Measurements from ENCODE around the gene CBFA2T2.

Gene CBFA2T2

DNA sequence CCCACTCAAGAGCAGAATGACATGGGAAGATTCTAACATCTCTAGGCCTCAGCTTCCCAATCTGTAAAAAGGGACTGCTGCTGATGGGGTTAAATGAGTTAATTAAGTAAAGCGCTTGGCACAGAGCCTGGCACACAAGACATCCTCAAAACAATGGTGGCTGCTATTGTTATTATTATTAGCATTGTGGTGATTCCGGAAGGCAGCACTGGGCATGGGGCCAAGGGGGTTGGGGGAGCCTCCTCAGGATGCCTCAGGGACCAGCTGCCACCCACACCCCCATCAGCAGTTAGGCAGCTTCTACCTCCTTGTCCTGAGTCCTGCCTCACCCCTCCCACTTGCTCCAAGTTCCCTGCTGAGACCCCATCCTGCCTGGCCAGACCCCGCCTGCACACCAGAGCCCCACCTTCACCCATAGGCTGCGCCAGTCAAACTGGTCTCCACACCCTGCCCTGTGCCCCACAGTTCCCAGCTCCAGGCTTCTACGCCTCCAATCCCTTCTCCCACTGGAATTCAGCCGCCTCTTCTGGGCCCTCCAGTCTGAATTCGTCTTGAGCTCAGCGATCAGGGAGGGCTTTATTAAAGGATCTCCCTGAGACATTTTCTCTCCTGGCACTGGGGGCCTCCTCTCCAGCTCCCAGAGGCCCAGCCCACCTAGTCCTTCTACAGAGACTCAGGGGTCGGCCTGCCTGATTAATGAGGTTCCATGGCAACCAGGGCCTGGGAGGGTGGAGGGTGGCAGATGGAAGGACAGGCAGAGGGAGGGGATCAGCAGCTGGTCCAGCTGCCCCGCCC is 194.8 kb downstream of the CBFA2T2 start:
- Histone ChIP-seq H3K4me1 (ENCODE audit: control insufficient read depth, insufficient read depth, low read length) (peaks cover 52% of the 10 kb centered on the region), H3K9ac (ENCODE audit: low read length) (peak overlapping the region; percentile 76), H3K36me3 (ENCODE audit: control insufficient read depth, insufficient read depth, low read length, severe bottlenecking) (no peaks in the 10 kb centered on the region), H3K9me3 (ENCODE audit: control insufficient read depth, low read length) (no peaks in the 10 kb centered on the region), H3K27me3 (replicated peaks; ENCODE audit: control insufficient read depth, insufficient read depth, low read length) (no peaks in the 10 kb centered on the region), H3K4me3 (ENCODE audit: low read length) (peak overlapping the region; percentile 78)
- DNase-seq (ENCODE audit: low read depth): no peak

DNA sequence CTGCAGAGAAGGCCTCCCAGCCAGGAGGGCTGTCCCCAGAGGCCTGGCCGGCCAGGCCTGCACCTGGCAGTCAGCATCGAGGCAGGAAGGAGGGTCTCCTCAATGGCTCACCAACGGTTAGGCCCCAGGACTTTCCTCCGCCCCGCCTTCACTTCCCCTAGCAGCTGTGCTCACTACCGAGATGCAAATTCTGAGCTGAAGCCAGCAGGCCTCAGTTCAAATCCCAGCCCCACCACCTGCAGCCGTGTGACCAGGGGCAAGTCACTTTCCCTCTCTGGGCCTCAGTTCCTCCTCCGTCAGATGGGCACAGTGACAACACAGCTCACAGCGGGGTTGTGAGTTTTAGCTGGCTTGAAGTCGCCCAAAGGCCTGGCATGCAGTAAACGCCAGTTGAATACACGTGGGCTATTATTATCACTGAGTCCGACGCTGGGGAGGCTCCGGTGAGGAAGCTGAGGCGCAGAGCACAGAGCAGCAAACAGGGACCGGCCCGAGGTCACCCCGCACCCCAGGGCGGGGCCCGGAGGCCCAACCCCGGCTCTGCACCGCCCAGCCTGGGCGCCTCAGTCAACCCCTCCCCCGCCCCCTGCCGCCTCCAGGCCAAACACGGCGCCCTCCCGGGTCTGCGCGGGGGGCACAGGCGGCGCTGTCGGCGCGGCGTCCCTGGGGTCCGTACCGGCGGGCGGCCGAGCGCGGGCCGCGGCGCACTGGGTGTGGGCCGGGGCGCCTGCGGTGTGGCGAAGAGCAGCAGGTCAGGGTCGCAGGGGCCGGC is 195.6 kb downstream of the CBFA2T2 start:
- Histone ChIP-seq H3K9ac (ENCODE audit: low read length) (peak overlapping the region; percentile 76), H3K9me3 (ENCODE audit: control insufficient read depth, low read length) (no peaks in the 10 kb centered on the region), H3K27me3 (replicated peaks; ENCODE audit: control insufficient read depth, insufficient read depth, low read length) (no peaks in the 10 kb centered on the region), H3K36me3 (ENCODE audit: control insufficient read depth, insufficient read depth, low read length, severe bottlenecking) (no peaks in the 10 kb centered on the region), H3K4me1 (ENCODE audit: control insufficient read depth, insufficient read depth, low read length) (peaks cover 51% of the 10 kb centered on the region), H3K4me3 (ENCODE audit: low read length) (peak overlapping the region; percentile 78)
- peak; percentile 38 for DNase-seq (ENCODE audit: low read depth)

DNA sequence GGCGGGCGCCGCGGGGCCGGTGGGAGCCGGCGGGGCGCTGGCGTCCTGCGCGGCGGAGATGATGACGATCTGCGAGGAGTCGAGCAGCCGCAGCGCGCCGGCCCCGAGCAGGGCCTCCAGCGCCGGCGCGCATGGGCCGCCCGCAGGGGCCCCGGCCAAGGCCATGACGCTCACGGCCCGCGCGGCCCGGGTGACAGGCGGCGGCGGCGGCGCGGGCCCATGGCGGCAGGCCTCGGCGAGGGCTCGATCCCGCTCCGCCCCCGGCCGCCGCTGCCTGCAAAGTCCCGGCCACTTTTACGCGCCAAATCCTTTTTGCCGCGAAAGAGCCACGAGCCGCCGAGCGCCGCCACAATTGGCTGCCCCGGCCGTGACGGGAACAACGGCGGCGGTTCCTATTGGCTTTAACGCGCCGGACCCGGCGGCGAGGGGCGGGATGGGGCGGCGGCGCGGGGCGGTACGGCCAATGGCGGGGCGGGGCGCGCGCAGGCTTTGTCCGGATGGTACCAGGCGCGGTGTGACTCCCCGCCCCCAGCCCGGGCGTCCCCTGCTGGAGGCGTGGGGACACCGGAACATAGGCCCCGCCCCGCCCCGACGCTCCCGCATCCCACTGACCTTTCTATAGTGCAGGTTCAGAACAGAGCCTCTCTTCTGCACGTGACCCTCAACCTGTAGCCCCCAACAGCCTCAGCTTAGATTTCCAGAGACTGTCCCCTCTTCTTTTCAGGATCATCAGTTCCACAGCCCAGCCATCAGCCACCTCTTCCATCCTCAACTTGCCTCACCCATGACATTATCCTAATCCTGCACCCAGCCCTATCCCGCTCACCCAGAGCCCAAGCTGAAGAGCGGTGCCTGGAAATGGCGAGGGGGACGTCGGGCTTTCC is 196.4 kb downstream of the CBFA2T2 start, which contains the start of gene E2F1:
Gene E2F1, minus strand, starts transcription at position 286 of the 884 bp plus-strand sequence. Its CDS starts 121 bp downstream, at position 165.
- Histone ChIP-seq H3K9me3 (ENCODE audit: control insufficient read depth, low read length) (no peaks in the 10 kb centered on the region), H3K4me1 (ENCODE audit: control insufficient read depth, insufficient read depth, low read length) (peaks cover 43% of the 10 kb centered on the region), H3K27me3 (replicated peaks; ENCODE audit: control insufficient read depth, insufficient read depth, low read length) (no peaks in the 10 kb centered on the region), H3K9ac (ENCODE audit: low read length) (peak within 1 kb of the TSS; percentile 76), H3K4me3 (ENCODE audit: low read length) (peak within 1 kb of the TSS; percentile 78), H3K36me3 (ENCODE audit: control insufficient read depth, insufficient read depth, low read length, severe bottlenecking) (no peaks in the 10 kb centered on the region)
- DNase-seq (ENCODE audit: low read depth): peak; percentile 99

DNA sequence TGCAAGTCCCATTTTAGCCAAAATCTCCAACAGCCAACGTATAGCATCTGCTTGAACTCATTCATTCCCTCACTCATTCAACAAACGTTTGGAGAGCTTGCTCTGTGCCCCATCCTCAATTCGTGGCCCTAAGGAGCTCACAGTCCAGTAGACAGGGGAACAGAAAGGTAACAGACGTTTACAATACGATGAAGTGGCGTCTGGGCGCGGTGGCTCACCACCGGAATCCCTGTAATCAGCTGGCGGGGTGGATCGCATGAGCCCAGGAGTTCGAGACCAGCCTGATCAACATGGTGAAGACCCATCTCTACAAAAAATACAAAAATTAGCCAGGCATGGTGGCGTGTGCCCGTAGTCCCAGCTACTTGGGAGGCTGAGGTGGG is 197.1 kb downstream of the CBFA2T2 start:
- H3K36me3 ChIP-seq (ENCODE audit: control insufficient read depth, insufficient read depth, low read length, severe bottlenecking): no peaks in the 10 kb centered on the region
- no peaks in the 10 kb centered on the region for H3K27me3 ChIP-seq (replicated peaks; ENCODE audit: control insufficient read depth, insufficient read depth, low read length)
- no peak for DNase-seq (ENCODE audit: low read depth)
- H3K9me3 ChIP-seq (ENCODE audit: control insufficient read depth, low read length): no peaks in the 10 kb centered on the region
- H3K4me3 ChIP-seq (ENCODE audit: low read length): peak overlapping the region; percentile 76
- H3K4me1 ChIP-seq (ENCODE audit: control insufficient read depth, insufficient read depth, low read length): peaks cover 42% of the 10 kb centered on the region
- peak overlapping the region; percentile 55 for H3K9ac ChIP-seq (ENCODE audit: low read length)

DNA sequence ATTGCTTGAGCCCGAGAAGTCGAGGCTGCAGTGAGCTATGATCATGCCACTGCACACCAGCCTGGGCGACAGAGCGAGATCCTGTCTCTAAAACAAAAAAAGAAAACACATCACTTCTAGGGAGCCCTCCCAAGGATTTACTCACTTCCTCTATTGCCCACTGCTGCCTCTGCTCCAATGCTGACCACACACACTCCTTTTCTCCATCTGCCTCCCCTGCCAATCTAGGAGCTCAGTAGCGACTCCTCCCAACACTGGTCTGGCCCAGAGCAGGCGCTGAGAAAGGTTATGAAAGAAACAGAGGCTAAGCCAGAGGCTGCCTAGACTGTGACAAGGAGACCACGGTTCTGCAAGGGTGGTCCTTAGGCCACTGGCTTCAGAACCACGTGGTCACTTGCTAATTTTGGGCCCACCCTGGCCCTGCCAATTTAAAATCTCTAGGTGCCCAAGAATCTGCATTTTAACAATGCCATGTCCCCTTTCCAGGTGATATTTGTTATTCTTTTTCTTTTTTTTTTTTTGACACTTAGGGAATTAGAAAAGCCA is 197.5 kb downstream of the CBFA2T2 start:
- DNase-seq (ENCODE audit: low read depth): no peak

DNA sequence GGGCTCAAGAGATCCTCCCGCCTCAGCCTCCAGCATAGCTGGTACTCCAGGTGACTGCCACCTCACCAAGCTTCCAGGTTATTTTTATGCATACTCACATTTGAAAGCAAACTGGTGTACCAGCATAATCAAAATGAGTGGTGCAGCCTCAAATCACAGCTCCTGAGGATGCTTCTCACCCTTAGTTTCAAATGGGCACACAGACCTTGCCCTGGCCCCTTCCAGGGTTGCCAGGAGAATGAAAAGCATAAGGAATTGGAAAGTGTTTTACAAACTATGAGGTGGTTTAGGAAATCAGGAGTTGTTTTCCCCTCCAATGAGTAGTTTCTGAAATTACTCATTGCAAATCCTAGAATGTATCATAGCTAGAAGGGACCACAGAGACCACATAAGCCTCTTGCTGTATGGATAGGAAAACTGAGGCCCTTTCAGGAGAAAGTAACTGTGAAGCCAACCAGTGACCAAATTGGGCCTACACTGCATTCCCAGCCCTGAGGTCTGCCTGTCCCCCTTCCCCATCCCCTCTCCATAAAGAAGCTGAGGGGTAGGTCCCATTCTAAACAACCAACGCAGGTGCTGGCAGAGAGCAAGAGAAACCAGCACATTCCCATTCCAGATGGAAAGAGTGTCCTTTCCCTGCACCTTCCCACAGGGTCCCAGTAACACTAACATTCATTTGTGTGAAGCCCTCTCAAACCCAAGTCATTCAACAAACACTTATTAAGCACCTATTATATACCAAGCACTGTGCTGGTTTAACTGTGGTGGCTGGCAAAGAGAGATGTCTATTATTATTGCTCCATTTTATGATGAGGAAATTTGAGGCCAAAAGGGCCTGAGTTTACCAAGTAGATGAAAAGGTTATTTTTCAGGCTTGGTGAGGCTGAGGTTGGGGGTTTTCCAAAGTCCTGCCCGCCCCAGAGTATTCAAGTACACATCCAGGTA is 198.4 kb downstream of the CBFA2T2 start:
- DNase-seq (ENCODE audit: low read depth): no peak
- H3K27me3 ChIP-seq (replicated peaks; ENCODE audit: control insufficient read depth, insufficient read depth, low read length): no peaks in the 10 kb centered on the region

More for the DNA sequence above, 197.5 kb downstream of the CBFA2T2 start:
- Histone ChIP-seq H3K27me3 (replicated peaks; ENCODE audit: control insufficient read depth, insufficient read depth, low read length) (no peaks in the 10 kb centered on the region), H3K4me3 (ENCODE audit: low read length) (no peak overlapping the region), H3K9ac (ENCODE audit: low read length) (no peak overlapping the region), H3K4me1 (ENCODE audit: control insufficient read depth, insufficient read depth, low read length) (peaks cover 42% of the 10 kb centered on the region), H3K9me3 (ENCODE audit: control insufficient read depth, low read length) (no peaks in the 10 kb centered on the region), H3K36me3 (ENCODE audit: control insufficient read depth, insufficient read depth, low read length, severe bottlenecking) (no peaks in the 10 kb centered on the region)

DNA sequence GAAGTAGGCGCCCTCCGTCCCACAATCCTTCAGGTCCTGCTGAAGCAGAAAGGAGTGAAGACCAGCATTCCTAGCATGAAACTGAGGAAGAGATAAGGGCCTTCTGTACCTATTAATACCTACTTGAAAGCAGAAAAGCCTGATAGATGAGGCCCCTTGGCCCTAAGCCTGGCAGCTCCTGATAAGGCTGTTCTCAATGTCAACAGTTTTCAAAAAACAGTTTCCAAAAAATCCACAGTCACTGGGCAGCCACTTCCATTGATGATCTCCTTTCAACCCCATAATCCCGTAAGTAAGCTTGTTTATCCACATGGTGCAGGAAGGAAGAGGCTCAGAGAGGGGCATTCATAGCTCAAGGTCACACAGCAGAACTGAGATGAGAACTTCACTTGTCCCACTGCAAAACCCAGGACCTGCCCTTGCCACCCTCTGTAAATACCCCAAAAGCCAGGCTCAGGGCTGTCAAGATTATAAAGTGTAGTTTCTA is 199.1 kb downstream of the CBFA2T2 start:
- H3K4me1 ChIP-seq (ENCODE audit: control insufficient read depth, insufficient read depth, low read length): peaks cover 42% of the 10 kb centered on the region
- no peak overlapping the region for H3K4me3 ChIP-seq (ENCODE audit: low read length)
- no peaks in the 10 kb centered on the region for H3K27me3 ChIP-seq (replicated peaks; ENCODE audit: control insufficient read depth, insufficient read depth, low read length)
- no peaks in the 10 kb centered on the region for H3K36me3 ChIP-seq (ENCODE audit: control insufficient read depth, insufficient read depth, low read length, severe bottlenecking)
- no peak overlapping the region for H3K9ac ChIP-seq (ENCODE audit: low read length)
- no peak for DNase-seq (ENCODE audit: low read depth)
- no peaks in the 10 kb centered on the region for H3K9me3 ChIP-seq (ENCODE audit: control insufficient read depth, low read length)

More for the DNA sequence above, 198.4 kb downstream of the CBFA2T2 start:
- Histone ChIP-seq H3K9me3 (ENCODE audit: control insufficient read depth, low read length) (no peaks in the 10 kb centered on the region), H3K4me1 (ENCODE audit: control insufficient read depth, insufficient read depth, low read length) (peaks cover 42% of the 10 kb centered on the region), H3K4me3 (ENCODE audit: low read length) (no peak overlapping the region), H3K36me3 (ENCODE audit: control insufficient read depth, insufficient read depth, low read length, severe bottlenecking) (no peaks in the 10 kb centered on the region), H3K9ac (ENCODE audit: low read length) (no peak overlapping the region)

DNA sequence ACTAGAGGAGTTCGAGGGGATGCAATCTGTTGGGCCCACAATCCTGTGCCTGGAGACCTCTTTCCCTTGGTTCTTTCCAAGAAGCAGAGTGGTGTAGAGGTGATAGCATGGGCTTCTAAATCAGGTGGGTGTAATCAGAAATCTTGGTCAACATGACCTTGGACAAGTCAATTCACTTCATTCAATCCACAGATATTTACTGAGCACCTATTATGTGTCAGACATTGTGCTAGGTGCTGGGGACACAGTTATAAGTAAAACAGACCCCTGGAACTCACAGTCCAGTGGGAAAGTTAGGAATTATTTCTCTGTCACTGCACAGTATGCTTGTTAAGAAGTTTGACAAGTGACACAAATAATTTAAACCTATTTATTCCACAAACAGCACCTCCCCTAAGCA is 199.6 kb downstream of the CBFA2T2 start:
- H3K4me1 ChIP-seq (ENCODE audit: control insufficient read depth, insufficient read depth, low read length): peaks cover 47% of the 10 kb centered on the region
- no peak overlapping the region for H3K9ac ChIP-seq (ENCODE audit: low read length)
- no peak overlapping the region for H3K4me3 ChIP-seq (ENCODE audit: low read length)
- no peaks in the 10 kb centered on the region for H3K36me3 ChIP-seq (ENCODE audit: control insufficient read depth, insufficient read depth, low read length, severe bottlenecking)
- H3K9me3 ChIP-seq (ENCODE audit: control insufficient read depth, low read length): no peaks in the 10 kb centered on the region
- DNase-seq (ENCODE audit: low read depth): no peak
- no peaks in the 10 kb centered on the region for H3K27me3 ChIP-seq (replicated peaks; ENCODE audit: control insufficient read depth, insufficient read depth, low read length)

DNA sequence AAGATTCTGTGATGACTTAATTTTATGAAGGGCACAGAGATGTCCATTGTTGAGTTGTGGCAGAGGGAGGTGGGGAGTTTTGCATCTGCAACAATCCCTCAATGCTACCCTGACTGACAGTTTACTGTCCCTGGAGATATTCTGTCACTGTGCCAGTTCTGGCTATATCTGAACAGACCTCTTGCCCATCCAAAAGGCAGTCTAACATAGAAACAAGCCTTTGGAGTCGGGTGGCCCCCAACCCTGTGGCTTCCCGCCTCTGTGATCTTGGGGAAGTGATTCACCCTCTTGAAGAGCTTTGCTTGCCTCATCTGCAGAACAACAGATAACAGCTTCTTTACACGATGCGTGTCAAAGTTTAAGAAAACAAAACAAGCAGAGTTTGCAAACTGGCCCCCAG is 200.1 kb downstream of the CBFA2T2 start:
- no peak overlapping the region for H3K4me3 ChIP-seq (ENCODE audit: low read length)
- DNase-seq (ENCODE audit: low read depth): no peak
- no peaks in the 10 kb centered on the region for H3K36me3 ChIP-seq (ENCODE audit: control insufficient read depth, insufficient read depth, low read length, severe bottlenecking)
- no peak overlapping the region for H3K9ac ChIP-seq (ENCODE audit: low read length)
- peaks cover 44% of the 10 kb centered on the region for H3K4me1 ChIP-seq (ENCODE audit: control insufficient read depth, insufficient read depth, low read length)
- no peaks in the 10 kb centered on the region for H3K9me3 ChIP-seq (ENCODE audit: control insufficient read depth, low read length)
- H3K27me3 ChIP-seq (replicated peaks; ENCODE audit: control insufficient read depth, insufficient read depth, low read length): no peaks in the 10 kb centered on the region

DNA sequence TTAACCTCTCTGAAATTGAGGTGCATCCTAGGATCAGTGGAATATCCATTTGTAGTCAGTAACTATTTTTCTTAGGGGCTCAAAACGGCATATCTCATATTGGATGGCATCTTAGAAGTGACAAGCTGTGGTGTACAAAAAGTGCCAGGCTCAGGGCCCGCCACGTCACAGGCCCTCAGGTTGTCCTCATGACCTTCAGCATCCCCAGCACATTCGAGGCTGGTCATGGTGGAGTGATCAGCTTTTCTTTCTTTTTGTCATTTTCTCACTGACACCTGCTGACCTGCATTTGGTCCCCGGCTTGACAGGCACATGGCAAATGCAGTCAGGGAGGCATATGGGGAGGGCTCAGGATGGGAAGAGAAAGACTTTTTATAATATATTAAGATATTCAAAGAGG is 203.4 kb downstream of the CBFA2T2 start:
- no peaks in the 10 kb centered on the region for H3K9me3 ChIP-seq (ENCODE audit: control insufficient read depth, low read length)
- H3K27me3 ChIP-seq (replicated peaks; ENCODE audit: control insufficient read depth, insufficient read depth, low read length): no peaks in the 10 kb centered on the region
- DNase-seq (ENCODE audit: low read depth): no peak
- H3K9ac ChIP-seq (ENCODE audit: low read length): no peak overlapping the region
- no peaks in the 10 kb centered on the region for H3K36me3 ChIP-seq (ENCODE audit: control insufficient read depth, insufficient read depth, low read length, severe bottlenecking)
- peaks cover 38% of the 10 kb centered on the region for H3K4me1 ChIP-seq (ENCODE audit: control insufficient read depth, insufficient read depth, low read length)
- H3K4me3 ChIP-seq (ENCODE audit: low read length): no peak overlapping the region

Data from adipocyte (in vitro differentiated cells).